ENCODE data around the gene STK11.
A peak's percentile ranks its signal among the peaks of the same experiment; 100 is the strongest.

STK11 gene

DNA sequence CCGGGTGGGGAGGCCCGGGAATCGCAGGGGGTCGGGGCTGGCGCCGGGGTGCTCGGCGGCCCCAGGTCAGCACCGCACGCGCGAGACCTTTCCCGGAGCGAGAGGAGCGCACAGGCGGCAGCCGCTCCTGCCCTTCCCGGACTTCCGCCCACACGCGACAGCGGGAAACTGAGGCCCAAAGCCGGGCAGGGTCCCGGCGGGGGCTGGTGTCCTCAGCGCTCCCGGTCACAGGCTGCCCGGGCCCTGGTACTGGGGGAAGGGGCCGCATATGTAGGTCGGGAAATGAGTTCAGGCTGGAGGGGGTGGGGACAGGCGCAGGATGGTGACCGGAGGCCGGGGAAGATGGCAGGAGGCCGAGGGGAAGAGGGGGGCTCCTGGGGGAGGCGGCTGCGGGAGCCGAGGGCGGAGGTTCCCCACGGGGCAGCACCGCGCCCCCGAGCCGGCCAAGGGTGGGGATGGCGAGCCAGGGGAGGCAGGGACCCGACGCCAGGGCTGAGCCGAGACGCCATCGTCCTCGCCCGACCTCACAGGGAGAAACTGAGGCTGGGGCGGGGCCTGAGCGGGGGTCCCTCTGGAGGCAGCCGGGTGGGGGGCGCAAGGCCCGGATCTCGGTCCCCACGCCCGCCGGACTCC, 31.6 kb downstream of the STK11 start:
- Histone ChIP-seq H4K20me1 (ENCODE audit: insufficient read depth, low read length, poor library complexity, severe bottlenecking) (no peaks in the 10 kb centered on the region), H2AFZ (ENCODE audit: low read length) (no peak overlapping the region), H3K4me3 (ENCODE audit: low read length, poor library complexity, severe bottlenecking) (peak overlapping the region; percentile 60), H3K9ac (ENCODE audit: low read depth, low read length, poor library complexity, severe bottlenecking) (no peak overlapping the region), H3K27me3 (ENCODE audit: insufficient read depth, low read length, poor library complexity, severe bottlenecking) (no peaks in the 10 kb centered on the region), H3K4me2 (ENCODE audit: low read depth, low read length, poor library complexity, severe bottlenecking) (peak overlapping the region; percentile 65), H3K9me2 (replicated peaks; ENCODE audit: low read depth, low read length) (no peaks in the 10 kb centered on the region), H3F3A (ENCODE audit: low read depth) (peaks cover 10% of the 10 kb centered on the region; the same call in 1 of the 2 replicates), H3K4me1 (ENCODE audit: insufficient read depth, low read length, poor library complexity, severe bottlenecking) (peaks cover 6% of the 10 kb centered on the region), H3K36me3 (ENCODE audit: insufficient read depth, low read length) (no peaks in the 10 kb centered on the region), H3K79me2 (ENCODE audit: insufficient read depth, low read length) (peaks cover 5% of the 10 kb centered on the region), H3K9me3 (ENCODE audit: insufficient read depth, low read depth, low read length) (no peaks in the 10 kb centered on the region)
- TF ChIP-seq, protein P1, sequence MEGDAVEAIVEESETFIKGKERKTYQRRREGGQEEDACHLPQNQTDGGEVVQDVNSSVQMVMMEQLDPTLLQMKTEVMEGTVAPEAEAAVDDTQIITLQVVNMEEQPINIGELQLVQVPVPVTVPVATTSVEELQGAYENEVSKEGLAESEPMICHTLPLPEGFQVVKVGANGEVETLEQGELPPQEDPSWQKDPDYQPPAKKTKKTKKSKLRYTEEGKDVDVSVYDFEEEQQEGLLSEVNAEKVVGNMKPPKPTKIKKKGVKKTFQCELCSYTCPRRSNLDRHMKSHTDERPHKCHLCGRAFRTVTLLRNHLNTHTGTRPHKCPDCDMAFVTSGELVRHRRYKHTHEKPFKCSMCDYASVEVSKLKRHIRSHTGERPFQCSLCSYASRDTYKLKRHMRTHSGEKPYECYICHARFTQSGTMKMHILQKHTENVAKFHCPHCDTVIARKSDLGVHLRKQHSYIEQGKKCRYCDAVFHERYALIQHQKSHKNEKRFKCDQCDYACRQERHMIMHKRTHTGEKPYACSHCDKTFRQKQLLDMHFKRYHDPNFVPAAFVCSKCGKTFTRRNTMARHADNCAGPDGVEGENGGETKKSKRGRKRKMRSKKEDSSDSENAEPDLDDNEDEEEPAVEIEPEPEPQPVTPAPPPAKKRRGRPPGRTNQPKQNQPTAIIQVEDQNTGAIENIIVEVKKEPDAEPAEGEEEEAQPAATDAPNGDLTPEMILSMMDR (conservative IDR thresholded peaks at IDR 0.05; ENCODE audit: low read length), result no peak
- TF ChIP-seq EZH2phosphoT487 (IDR thresholded peaks at IDR 0.05; ENCODE audit: borderline replicate concordance), result no peak

DNA sequence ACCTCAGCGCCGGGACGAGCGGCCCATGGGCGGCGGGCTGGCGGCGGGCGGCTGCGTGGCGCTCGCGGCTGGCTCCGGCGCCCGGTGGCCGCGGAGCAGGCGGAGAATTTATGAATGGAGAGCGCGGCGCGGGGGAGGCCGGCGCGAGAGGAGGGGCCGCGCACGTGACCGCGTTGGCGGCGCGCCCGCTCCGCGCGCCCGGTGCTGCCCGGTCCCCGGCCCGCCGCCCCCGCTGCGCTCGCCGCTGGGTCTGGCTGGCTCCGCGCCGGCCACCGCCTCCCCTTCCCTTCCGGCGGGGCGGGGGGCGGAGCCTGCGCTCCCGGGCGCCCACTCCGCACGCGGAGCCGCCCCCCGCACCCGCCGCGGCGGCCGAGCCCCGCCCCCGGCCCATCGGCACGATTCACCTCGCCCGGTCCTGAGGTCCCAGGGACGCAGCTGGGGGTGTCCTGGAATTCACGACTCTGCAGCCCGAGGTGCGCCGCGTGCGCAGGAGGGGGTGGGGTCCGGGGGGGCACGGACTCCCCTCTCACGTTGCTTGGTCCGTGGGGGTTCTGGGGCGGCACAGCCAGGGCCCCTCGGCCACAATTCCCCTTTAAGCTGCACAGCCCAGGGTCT, 32.3 kb downstream of the STK11 start, which contains the start of gene CBARP:
TSS of gene CBARP (minus strand) at position 252 of the 615 bp plus-strand sequence. CDS start 1,905 bp downstream, outside the sequence.
- Histone ChIP-seq H3K4me1 (ENCODE audit: insufficient read depth, low read length, poor library complexity, severe bottlenecking) (peaks cover 11% of the 10 kb centered on the region), H3K36me3 (ENCODE audit: insufficient read depth, low read length) (no peaks in the 10 kb centered on the region), H3K9ac (ENCODE audit: low read depth, low read length, poor library complexity, severe bottlenecking) (no peak within 1 kb of the TSS), H3K9me2 (replicated peaks; ENCODE audit: low read depth, low read length) (no peaks in the 10 kb centered on the region), H3K9me3 (ENCODE audit: insufficient read depth, low read depth, low read length) (no peaks in the 10 kb centered on the region), H4K20me1 (ENCODE audit: insufficient read depth, low read length, poor library complexity, severe bottlenecking) (no peaks in the 10 kb centered on the region), H3F3A (ENCODE audit: low read depth) (peaks cover 10% of the 10 kb centered on the region; the same call in 1 of the 2 replicates), H3K4me3 (ENCODE audit: low read length, poor library complexity, severe bottlenecking) (peak within 1 kb of the TSS; percentile 61), H3K27me3 (ENCODE audit: insufficient read depth, low read length, poor library complexity, severe bottlenecking) (no peaks in the 10 kb centered on the region), H3K4me2 (ENCODE audit: low read depth, low read length, poor library complexity, severe bottlenecking) (peak within 1 kb of the TSS; percentile 68), H3K79me2 (ENCODE audit: insufficient read depth, low read length) (peaks cover 13% of the 10 kb centered on the region), H2AFZ (ENCODE audit: low read length) (no peak within 1 kb of the TSS)
- TF ChIP-seq EZH2phosphoT487 (IDR thresholded peaks at IDR 0.05; ENCODE audit: borderline replicate concordance), result no peak
- TF ChIP-seq, protein P1 (conservative IDR thresholded peaks at IDR 0.05; ENCODE audit: low read length), result no peak

DNA sequence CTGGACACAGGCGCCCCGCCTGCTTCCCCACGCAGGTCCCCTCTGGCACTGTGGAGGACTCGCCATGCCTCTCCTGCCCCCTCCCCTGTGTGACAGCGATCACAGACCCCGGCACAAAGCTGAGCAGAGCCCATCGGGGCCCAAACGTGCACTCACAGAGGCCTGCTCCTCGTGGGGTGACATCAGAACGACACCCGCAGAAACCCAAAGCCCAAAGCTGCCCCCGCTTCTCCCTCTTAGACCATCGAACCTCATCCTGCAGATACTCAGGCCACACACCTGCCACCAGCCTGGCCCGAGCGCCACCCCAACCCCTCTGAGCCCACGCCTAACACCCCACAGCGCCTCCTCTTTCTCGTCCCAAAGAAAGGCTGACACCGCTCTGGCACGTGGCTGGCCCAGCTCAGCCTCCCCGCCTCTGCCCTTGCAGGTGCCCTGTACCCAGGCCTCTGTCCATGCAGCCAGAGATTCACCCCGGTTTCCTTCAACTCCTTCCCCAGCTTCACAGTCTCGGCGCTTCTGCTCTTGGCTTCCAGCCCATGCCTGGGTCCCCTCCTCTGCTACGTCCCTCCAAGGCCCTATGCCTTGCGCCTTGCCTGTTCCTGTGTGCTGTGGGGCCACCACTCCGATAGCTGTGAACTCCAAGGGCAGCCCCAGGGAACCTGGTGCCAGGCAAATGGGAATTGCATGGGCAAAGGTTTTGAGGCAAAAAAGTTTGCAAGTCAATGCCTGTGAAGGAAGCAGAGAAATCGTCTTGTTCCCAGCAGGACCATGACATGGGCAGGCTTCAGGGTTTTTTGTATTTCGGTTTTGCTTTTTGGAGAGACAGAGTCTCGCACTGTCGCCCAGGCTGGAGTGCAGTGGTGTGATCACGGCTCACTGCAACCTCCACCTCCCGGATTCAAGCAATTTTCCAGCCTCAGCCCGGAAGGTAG, 33.1 kb downstream of the STK11 start:
- no peaks in the 10 kb centered on the region for H3K36me3 ChIP-seq (ENCODE audit: insufficient read depth, low read length)

More for the DNA sequence above, 33.1 kb downstream of the STK11 start:
- H3K79me2 ChIP-seq (ENCODE audit: insufficient read depth, low read length), result peaks cover 16% of the 10 kb centered on the region
- H2AFZ ChIP-seq (ENCODE audit: low read length), result no peak overlapping the region
- no peaks in the 10 kb centered on the region for H3K9me3 ChIP-seq (ENCODE audit: insufficient read depth, low read depth, low read length)
- H3K4me3 ChIP-seq (ENCODE audit: low read length, poor library complexity, severe bottlenecking), result peak overlapping the region; percentile 61
- no peak overlapping the region for H3K9ac ChIP-seq (ENCODE audit: low read depth, low read length, poor library complexity, severe bottlenecking)
- TF ChIP-seq, protein P1 (conservative IDR thresholded peaks at IDR 0.05; ENCODE audit: low read length), result no peak
- TF ChIP-seq EZH2phosphoT487 (IDR thresholded peaks at IDR 0.05; ENCODE audit: borderline replicate concordance), result no peak
- H3F3A ChIP-seq (ENCODE audit: low read depth), result peaks cover 10% of the 10 kb centered on the region; the same call in 1 of the 2 replicates
- H3K9me2 ChIP-seq (replicated peaks; ENCODE audit: low read depth, low read length), result no peaks in the 10 kb centered on the region
- H4K20me1 ChIP-seq (ENCODE audit: insufficient read depth, low read length, poor library complexity, severe bottlenecking), result no peaks in the 10 kb centered on the region
- no peaks in the 10 kb centered on the region for H3K27me3 ChIP-seq (ENCODE audit: insufficient read depth, low read length, poor library complexity, severe bottlenecking)
- H3K4me1 ChIP-seq (ENCODE audit: insufficient read depth, low read length, poor library complexity, severe bottlenecking), result peaks cover 18% of the 10 kb centered on the region
- H3K4me2 ChIP-seq (ENCODE audit: low read depth, low read length, poor library complexity, severe bottlenecking), result peak overlapping the region; percentile 68

Measured in Loucy (cell line).